ENCODE results near the gene RBX1.
"Not testable (repeated sequence)": the region's sequence is repeated elsewhere in the genome, so short reads cannot be mapped to it uniquely, and the experiment has no call there.

The RBX1 gene

DNA sequence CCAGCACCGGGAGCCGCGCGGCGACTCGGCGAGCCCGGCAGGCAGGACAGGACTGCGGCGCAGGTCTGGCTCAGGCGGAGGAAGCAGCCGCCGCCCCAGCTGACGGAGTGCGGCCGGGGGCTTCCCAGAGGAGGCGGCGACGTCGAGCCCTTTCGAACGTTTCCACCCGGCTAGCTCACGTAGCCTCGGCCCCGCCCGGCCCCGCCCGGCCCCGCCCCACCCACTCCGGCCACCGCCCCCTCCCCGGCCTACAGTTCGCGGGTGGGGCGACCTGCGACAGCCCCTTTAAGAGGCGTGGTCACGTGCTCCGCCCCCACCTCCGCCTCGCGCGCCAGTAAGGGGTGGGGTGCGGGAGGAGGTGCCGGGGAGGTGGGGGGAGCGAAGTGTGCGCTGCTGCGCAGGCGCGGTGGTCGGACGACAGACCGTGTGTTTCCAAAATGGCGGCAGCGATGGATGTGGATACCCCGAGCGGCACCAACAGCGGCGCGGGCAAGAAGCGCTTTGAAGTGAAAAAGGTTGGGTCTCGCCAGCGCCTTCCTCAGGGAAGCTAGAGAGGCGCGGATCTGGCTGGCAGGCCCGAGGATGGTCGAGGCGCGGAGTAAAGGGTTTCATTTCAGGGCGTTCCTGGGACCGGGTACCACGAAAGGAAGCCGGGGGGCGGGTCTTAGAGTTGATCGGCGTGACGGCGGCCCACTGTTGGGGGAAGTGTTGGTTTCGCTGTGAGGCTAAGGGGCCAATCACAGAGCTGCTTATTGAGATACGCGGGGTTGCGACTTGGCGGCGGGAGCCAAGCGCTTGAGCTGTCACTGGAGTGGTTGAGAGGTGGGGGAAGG, at the start of gene RBX1:
Gene RBX1, plus strand, starts transcription at position 417 of the 833 bp plus-strand sequence. Its CDS starts 21 bp downstream, at position 438.
- in situ Hi-C loops (cut with MboI; ENCODE audit: low sequenced_read_pairs) = loop anchor here (10.0 kb wide), 1 partner anchor 134 kb away; no protein-coding TSS in a partner anchor

DNA sequence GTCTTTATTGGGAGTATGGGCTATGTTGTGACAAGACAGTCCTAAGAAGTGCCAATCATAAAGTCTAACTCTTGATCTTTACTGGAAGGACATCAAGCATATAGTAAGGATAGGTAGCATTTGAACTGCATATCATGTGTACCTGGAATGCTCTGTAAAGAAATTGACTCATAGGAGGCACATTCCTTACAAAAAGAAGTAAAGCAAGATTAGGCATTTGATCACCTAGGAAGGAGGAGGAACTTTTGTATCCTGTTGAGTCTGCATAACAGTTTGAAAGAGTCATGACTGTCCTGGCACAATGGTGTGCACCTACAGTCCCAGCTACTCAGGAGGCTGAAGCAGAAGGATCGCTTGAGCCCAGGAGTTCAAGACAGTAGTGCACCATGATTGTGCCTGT, 47.1 kb upstream of the RBX1 start:
- in situ Hi-C loops (cut with MboI; ENCODE audit: low sequenced_read_pairs) = no loop called here

- in situ Hi-C loops (cut with MboI; ENCODE audit: low sequenced_read_pairs) = no loop called here
Observed at GRCh38 chr22:40908895-40909294, 42.3 kb upstream of the RBX1 start.

DNA sequence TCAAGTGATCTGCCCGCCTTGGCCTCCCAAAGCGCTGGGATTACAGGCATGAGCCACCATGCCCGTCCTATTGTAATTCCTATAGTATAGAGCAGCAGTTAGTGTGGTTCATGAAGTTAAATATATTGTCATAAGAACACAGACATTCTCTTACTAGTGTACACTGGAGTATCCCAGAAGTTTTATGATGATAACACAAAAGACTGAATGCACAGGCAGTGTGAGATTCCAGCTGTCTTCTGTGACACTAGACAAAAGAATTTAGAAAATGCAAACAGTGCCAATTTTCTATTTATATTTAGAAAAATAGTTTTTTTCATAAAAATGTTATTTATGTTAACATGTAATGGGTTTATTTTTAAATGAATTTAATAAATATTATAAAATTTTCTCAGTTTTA, 39.4 kb upstream of the RBX1 start:
- in situ Hi-C loops (cut with MboI; ENCODE audit: low sequenced_read_pairs) = no loop called here

GRCh38 chr22:40912987-40913386, 38.2 kb upstream of the RBX1 start:
- in situ Hi-C loops (cut with MboI; ENCODE audit: low sequenced_read_pairs) = not testable (repeated sequence)

DNA sequence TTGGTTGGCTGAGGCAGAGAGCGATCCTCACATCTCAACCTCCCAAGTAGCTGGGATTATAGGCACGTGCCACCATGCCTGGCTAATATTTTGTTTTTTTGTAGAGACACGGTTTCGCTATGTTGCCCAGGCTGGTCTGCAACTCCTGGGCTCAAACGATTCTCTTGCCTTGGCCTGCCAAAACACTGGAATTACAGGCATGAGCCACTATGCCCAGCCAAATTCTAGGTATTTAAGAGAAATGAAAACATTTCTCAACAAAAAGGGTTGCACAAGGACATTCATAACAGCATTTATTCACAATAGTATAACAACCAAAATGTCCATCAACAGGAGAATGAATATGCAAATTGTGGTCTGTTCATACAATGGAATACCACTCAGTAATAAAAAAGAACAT, 31.7 kb upstream of the RBX1 start:
- in situ Hi-C loops (cut with MboI; ENCODE audit: low sequenced_read_pairs) = no loop called here

GRCh38 chr22:40920526-40920925, 30.7 kb upstream of the RBX1 start:
- in situ Hi-C loops (cut with MboI; ENCODE audit: low sequenced_read_pairs) = loop anchor here (10.0 kb wide), 1 partner anchor 334 kb away; no protein-coding TSS in a partner anchor

DNA sequence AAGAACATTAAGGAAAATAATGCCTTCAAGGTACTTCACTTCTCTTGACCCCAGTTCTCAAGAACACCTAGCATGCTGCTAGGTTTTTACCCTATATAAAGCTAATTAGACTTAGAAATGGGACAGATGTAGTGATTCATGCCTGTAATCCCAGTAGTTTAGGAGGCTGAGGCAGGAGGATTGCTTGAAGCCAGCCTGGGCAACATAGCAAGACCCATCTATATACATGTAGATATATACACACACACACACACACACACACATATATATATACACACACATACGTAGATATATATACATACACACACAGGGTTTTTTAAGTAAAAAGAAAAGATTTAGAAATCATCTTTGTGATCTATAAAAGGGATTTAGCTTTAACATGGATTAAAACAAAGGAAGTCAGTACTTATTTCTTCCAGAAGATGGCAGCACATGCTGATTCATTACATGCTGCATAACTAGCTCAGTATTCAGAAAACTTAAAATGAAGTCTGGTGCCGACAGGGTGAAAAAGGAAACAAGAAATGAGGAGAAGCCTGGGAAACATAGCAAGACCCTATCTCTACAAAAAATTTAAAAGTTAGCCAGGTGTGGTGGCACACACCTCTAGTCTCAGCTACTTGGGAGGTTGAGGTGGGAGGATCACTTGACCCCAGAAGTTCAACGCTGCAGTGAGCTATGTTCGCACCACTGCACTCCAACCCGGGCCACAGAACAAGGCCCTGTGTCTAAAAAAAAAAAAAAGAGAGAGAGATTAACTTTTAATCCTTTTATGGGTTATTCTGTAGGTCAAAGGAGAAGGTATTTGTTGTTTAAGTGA, 28.5 kb upstream of the RBX1 start:
- in situ Hi-C loops (cut with MboI; ENCODE audit: low sequenced_read_pairs) = loop anchor here (10.0 kb wide), 1 partner anchor 332 kb away; no protein-coding TSS in a partner anchor

- in situ Hi-C loops (cut with MboI; ENCODE audit: low sequenced_read_pairs) = loop anchor here (10.0 kb wide), 1 partner anchor 326 kb away; no protein-coding TSS in a partner anchor
Observed at GRCh38 chr22:40928657-40929056, 22.5 kb upstream of the RBX1 start.

- in situ Hi-C loops (cut with MboI; ENCODE audit: low sequenced_read_pairs) = no loop called here
Observed at GRCh38 chr22:40932396-40932795, 18.8 kb upstream of the RBX1 start.

GRCh38 chr22:40939202-40939601, 12.0 kb upstream of the RBX1 start:
- in situ Hi-C loops (cut with MboI; ENCODE audit: low sequenced_read_pairs) = no loop called here

DNA sequence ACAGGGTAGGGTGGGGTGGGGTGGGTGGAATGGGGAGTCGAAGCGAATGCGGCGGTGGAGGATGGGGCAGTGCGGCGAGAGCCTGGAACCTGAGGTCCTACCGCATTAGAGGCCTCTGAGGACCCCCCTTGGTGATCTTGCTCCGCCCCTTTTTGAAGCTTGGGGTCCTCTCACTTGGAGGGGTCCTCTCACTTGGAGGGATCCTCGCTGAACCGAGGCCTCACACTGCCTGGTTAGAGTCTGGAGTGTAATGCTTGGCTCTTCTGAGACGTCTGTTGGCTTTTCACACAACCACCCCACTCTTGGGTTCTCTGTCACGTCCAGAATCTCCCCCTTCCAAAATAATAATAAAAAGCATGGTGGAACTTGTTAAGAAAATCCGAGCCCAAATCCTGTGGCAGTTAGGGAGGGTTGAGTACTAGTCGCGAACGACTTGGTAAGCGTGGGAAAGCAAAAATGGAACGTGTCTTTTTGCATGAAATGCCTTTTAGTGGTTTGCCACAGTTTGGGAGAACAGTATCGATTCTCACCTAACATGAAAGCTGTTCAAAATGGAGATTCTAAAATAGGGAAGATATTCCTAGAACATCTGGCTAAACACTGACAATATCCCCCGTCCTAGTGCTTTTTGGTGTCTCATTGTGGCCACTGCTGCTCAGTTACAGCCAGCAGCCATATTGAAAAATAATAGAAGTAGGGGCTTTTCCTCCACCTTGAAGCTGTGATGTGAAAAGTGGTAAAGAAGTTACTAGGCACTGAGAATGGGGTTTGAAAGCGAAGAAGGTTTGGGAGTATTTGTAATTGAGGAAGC, 822 bp downstream of the RBX1 start:
- in situ Hi-C loops (cut with MboI; ENCODE audit: low sequenced_read_pairs) = loop anchor here (10.0 kb wide), 1 partner anchor 133 kb away; no protein-coding TSS in a partner anchor

- in situ Hi-C loops (cut with MboI; ENCODE audit: low sequenced_read_pairs) = loop anchor here (10.0 kb wide), 1 partner anchor 131 kb away; no protein-coding TSS in a partner anchor
Observed at GRCh38 chr22:40953471-40953870, 2.3 kb downstream of the RBX1 start.

DNA sequence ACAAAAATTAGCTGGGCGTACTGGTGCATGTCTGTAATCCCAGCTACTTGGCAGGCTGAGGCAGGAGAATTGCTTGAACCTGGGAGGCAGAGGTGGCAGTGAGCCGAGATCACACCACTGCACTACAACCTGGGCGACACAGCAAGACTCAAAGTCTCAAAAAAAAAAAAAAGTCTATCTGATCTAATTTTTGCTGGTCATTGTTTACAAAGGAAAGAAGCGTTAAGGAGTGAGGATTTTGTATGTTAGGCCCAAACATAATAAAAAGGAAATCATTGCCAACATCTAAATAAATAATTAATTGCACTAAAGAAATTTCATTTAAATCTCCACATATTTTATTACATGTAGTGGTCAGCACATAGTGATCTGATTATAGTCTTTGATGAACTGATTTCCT, 2.9 kb downstream of the RBX1 start:
- in situ Hi-C loops (cut with MboI; ENCODE audit: low sequenced_read_pairs) = loop anchor here (10.0 kb wide), 1 partner anchor 131 kb away; no protein-coding TSS in a partner anchor

GRCh38 chr22:40955571-40955970, 4.4 kb downstream of the RBX1 start:
- in situ Hi-C loops (cut with MboI; ENCODE audit: low sequenced_read_pairs) = loop anchor here (10.0 kb wide), 1 partner anchor 129 kb away; no protein-coding TSS in a partner anchor

DNA sequence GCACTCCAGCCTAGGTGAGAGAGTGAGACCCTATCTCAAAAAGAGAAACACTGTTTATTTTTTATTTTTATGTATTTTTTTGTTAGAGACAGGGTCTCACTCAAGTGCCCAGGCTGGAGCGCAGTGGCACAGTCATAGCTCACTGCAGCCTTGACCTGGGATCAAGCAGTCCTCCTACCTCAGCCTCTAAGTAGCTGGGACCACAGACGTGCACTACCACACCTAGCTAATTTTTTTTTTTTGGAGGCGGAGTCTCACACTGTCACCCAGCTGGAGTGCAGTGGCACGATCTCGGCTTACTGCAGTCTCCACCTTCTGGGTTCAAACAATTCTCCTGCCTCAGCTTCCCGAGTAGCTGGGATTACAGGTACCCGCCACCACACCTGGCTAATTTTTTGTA, 6.4 kb downstream of the RBX1 start:
- in situ Hi-C loops (cut with MboI; ENCODE audit: low sequenced_read_pairs) = loop anchor here (10.0 kb wide), 1 partner anchor 127 kb away; no protein-coding TSS in a partner anchor

DNA sequence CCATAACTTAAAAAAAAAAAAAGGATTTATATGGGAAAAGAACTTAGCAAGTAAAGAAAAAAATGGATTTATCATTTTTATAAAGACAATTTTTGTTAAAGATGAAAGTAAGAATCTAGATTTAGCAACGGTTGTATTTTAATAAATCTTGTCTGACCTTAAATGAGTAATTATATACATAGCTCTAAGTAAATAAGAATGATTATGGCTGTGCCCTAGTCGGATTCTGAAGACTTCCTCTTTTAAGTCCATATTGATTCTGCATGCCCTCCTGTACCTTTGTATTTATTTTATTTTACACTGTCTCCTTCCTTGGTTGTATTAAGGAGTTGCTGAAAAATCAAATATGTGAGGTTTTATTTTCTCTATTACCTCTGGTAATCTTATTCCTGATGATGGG, 7.1 kb downstream of the RBX1 start:
- in situ Hi-C loops (cut with MboI; ENCODE audit: low sequenced_read_pairs) = loop anchor here (10.0 kb wide), 1 partner anchor 127 kb away; no protein-coding TSS in a partner anchor

- in situ Hi-C loops (cut with MboI; ENCODE audit: low sequenced_read_pairs) = no loop called here
Observed at GRCh38 chr22:40960145-40960544, 9.0 kb downstream of the RBX1 start.

DNA sequence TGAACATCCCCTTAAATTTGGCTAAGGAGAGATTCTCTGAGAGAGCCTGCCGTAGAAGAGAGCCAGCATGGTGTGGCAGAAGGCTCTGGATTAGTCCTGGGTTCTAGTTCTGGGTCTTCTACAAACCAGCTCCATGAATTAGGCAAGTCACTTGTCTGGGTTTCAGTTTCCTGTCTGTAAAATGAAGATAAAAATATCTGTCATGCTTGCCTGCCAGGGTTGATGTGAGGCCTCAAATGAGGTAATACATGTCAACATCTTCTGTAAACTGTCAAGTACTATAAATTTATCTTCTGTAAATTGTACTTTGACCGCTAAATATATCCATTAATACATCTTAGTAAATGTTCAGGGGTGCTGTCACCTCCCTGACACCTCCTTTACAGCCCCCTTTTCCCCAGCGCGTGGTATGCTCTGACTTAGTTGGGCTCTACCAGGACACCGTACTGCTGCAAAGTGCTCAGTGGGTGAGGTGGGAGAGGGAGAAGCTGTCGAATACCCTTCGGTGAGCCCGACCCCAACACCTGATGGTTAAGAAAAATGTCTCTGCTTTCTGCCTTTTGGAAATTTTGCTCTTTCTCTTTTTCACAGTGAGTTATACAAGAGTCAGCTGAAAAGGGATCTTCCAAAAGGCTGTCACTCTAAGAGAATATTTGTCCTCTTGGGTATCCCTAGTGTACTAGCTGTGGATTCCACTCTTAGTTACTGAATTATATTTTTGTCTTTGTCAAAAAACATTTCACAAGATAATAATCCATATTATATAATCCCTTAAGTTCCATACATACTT, 15.0 kb downstream of the RBX1 start:
- in situ Hi-C loops (cut with MboI; ENCODE audit: low sequenced_read_pairs) = no loop called here

DNA sequence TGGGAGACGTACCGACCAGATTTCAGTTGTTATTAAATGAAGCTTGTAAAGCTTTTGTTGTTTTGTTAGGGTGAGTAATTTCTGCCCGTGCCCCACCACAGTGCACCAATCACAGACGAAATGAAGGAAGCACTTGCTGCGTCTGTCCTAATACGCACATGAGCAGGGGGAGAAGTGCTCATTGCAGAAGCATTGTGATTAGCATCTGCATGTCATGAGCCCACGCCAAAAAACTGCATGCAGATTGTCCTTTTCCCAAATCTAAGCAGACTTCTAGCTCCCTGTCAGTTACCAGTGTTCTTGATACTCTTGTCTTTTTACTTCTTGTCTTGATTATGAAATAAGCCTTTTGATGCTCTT, 15.5 kb downstream of the RBX1 start:
- in situ Hi-C loops (cut with MboI; ENCODE audit: low sequenced_read_pairs) = no loop called here
